Loucy (cell line): ENCODE results near the gene ZNF438.

Experiments
- H2AFZ ChIP-seq: fragments of 200-600 bp; sonication (generic); 2 replicates; pipeline ENCODE4 v1.6.0; 2016; ENCODE audit warnings: antibody characterized with exemption, mild to moderate bottlenecking, low read length, moderate library complexity
- H3F3A ChIP-seq: fragments of 200-600 bp; 2 replicates; pipeline ENCODE4 v1.6.0; 2016; ENCODE audit warnings: antibody characterized with exemption, low read depth, mild to moderate bottlenecking
- H3K27me3 ChIP-seq: fragments of 200-600 bp; sonication (generic); 2 replicates; pipeline ENCODE4 v1.6.1; 2014; ENCODE audit warnings: low read length, mild to moderate bottlenecking; ENCODE audit not compliant: insufficient read depth, poor library complexity, severe bottlenecking
- H3K36me3 ChIP-seq: fragments of 200-600 bp; sonication (generic); 2 replicates; pipeline ENCODE4 v1.6.1; 2016; ENCODE audit warnings: low read length; ENCODE audit not compliant: insufficient read depth
- H3K4me1 ChIP-seq: fragments of 200-600 bp; sonication (generic); 2 replicates; pipeline ENCODE4 v1.5.1; 2014; ENCODE audit warnings: low read length, mild to moderate bottlenecking; ENCODE audit not compliant: insufficient read depth, poor library complexity, severe bottlenecking
- H3K4me2 ChIP-seq: fragments of 200-600 bp; sonication (generic); 2 replicates; pipeline ENCODE4 v1.6.0; 2014; ENCODE audit warnings: antibody characterized with exemption, low read length, low read depth, mild to moderate bottlenecking; ENCODE audit not compliant: poor library complexity, severe bottlenecking
- H3K4me3 ChIP-seq: fragments of 200-600 bp; sonication (generic); 2 replicates; pipeline ENCODE4 v1.5.1; 2014; ENCODE audit warnings: low read length, mild to moderate bottlenecking, mixed read lengths; ENCODE audit not compliant: poor library complexity, severe bottlenecking
- H3K79me2 ChIP-seq: fragments of 200-600 bp; sonication (generic); 2 replicates; pipeline ENCODE4 v1.6.1; 2014; ENCODE audit warnings: low read length; ENCODE audit not compliant: insufficient read depth
- H3K9ac ChIP-seq: fragments of 200-600 bp; sonication (generic); 2 replicates; pipeline ENCODE4 v1.6.0; 2014; ENCODE audit warnings: mild to moderate bottlenecking, low read depth, low read length, moderate library complexity; ENCODE audit not compliant: poor library complexity, severe bottlenecking
- H3K9me2 ChIP-seq: fragments of 200-600 bp; sonication (generic); replicated peaks from 2 replicates; pipeline ENCODE4 v1.6.1; 2016; ENCODE audit warnings: low read depth, low read length, mixed read lengths
- H3K9me3 ChIP-seq: fragments of 200-600 bp; sonication (generic); 2 replicates; pipeline ENCODE4 v1.6.1; 2014; ENCODE audit warnings: mild to moderate bottlenecking, antibody characterized with exemption, low read length, low read depth; ENCODE audit not compliant: insufficient read depth
- H4K20me1 ChIP-seq: fragments of 200-600 bp; sonication (generic); 2 replicates; pipeline ENCODE4 v1.6.0; 2014; ENCODE audit warnings: antibody characterized with exemption, low read length, mild to moderate bottlenecking; ENCODE audit not compliant: insufficient read depth, poor library complexity, severe bottlenecking
- CTCF ChIP-seq: fragments of 200-600 bp; sonication (generic); conservative IDR thresholded peaks from 2 replicates; pipeline ENCODE4 v1.5.1; 2014; ENCODE audit warnings: mild to moderate bottlenecking, antibody characterized with exemption, low read length
- EZH2phosphoT487 ChIP-seq: fragments of 200-600 bp; IDR thresholded peaks from 2 replicates; pipeline ENCODE4 v1.6.1; 2018; ENCODE audit warnings: antibody characterized with exemption, mild to moderate bottlenecking, moderate library complexity, borderline replicate concordance

ZNF438 gene

GRCh38 chr10:30974773-30975415 is 56.8 kb downstream of the ZNF438 start:
- H3K9me3 ChIP-seq, result no peaks in the 10 kb centered on the region
- no peaks in the 10 kb centered on the region for H3K9me2 ChIP-seq
- H3K79me2 ChIP-seq, result no peaks in the 10 kb centered on the region
- no peak overlapping the region for H3K9ac ChIP-seq
- no peaks in the 10 kb centered on the region for H3K27me3 ChIP-seq
- H3K4me3 ChIP-seq, result no peak overlapping the region
- peaks cover under 1% of the 10 kb centered on the region for H3K4me1 ChIP-seq
- no peaks in the 10 kb centered on the region for H4K20me1 ChIP-seq
- no peak for TF ChIP-seq EZH2phosphoT487
- TF ChIP-seq CTCF, result no peak
- no peak overlapping the region for H3K4me2 ChIP-seq
- H3F3A ChIP-seq, result no peaks in the 10 kb centered on the region
- no peaks in the 10 kb centered on the region for H3K36me3 ChIP-seq
- H2AFZ ChIP-seq, result no peak overlapping the region

GRCh38 chr10:30974355-30974754 is 57.3 kb downstream of the ZNF438 start:
- Histone ChIP-seq H3K79me2 (no peaks in the 10 kb centered on the region), H3K9ac (no peak overlapping the region), H3K4me2 (no peak overlapping the region), H4K20me1 (no peaks in the 10 kb centered on the region), H3K4me3 (no peak overlapping the region), H3F3A (no peaks in the 10 kb centered on the region), H2AFZ (no peak overlapping the region), H3K36me3 (no peaks in the 10 kb centered on the region), H3K9me2 (no peaks in the 10 kb centered on the region), H3K9me3 (no peaks in the 10 kb centered on the region), H3K4me1 (peaks cover 6% of the 10 kb centered on the region), H3K27me3 (no peaks in the 10 kb centered on the region)
- TF ChIP-seq EZH2phosphoT487 (no peak), CTCF (no peak)

GRCh38 chr10:30973737-30974136 is 57.9 kb downstream of the ZNF438 start:
- H3K27me3 ChIP-seq, result no peaks in the 10 kb centered on the region
- H3K9me2 ChIP-seq, result no peaks in the 10 kb centered on the region
- H3K4me2 ChIP-seq, result no peak overlapping the region
- no peaks in the 10 kb centered on the region for H4K20me1 ChIP-seq
- no peaks in the 10 kb centered on the region for H3F3A ChIP-seq
- H3K4me3 ChIP-seq, result no peak overlapping the region
- H3K4me1 ChIP-seq, result peaks cover 12% of the 10 kb centered on the region
- H3K9me3 ChIP-seq, result no peaks in the 10 kb centered on the region
- no peaks in the 10 kb centered on the region for H3K79me2 ChIP-seq
- no peak overlapping the region for H2AFZ ChIP-seq
- H3K9ac ChIP-seq, result no peak overlapping the region
- H3K36me3 ChIP-seq, result no peaks in the 10 kb centered on the region
- TF ChIP-seq CTCF (no peak), EZH2phosphoT487 (no peak)
